Chondrocyte (in vitro differentiated cells): Measurements from ENCODE around the gene IL1F10. TPM values are rescaled to one million over a fixed set of nuclear protein-coding genes. Genes with fewer than 3 reads are reported as not detected.

Experiments used
- DNase-seq: peaks from one replicate; pipeline ENCODE4 v3.0.0; 2021; ENCODE audit warnings: mixed read lengths, low spot score
- H3K27ac Mint-ChIP-seq: one replicate; pipeline ENCODE4 v1.8.0; 2021; ENCODE audit warnings: mild to moderate bottlenecking, moderate library complexity, mixed read lengths; ENCODE audit not compliant: unreplicated experiment
- H3K27me3 Mint-ChIP-seq: 2 replicates; pipeline ENCODE4 v1.8.0; 2021; ENCODE audit warnings: low read depth, mixed read lengths
- H3K36me3 Mint-ChIP-seq: 2 replicates; pipeline ENCODE4 v1.8.0; 2021; ENCODE audit warnings: low read depth, mixed read lengths
- H3K4me1 Mint-ChIP-seq: 2 replicates; pipeline ENCODE4 v1.8.0; 2021; ENCODE audit warnings: low read depth, mild to moderate bottlenecking, mixed read lengths
- H3K4me3 Mint-ChIP-seq: one replicate; pipeline ENCODE4 v1.8.0; 2021; ENCODE audit warnings: mild to moderate bottlenecking, moderate library complexity, mixed read lengths; ENCODE audit not compliant: unreplicated experiment
- H3K9me3 Mint-ChIP-seq: 2 replicates; pipeline ENCODE4 v1.8.0; 2021; ENCODE audit warnings: low read depth, mixed read lengths
- CTCF ChIP-seq: fragments of 200-600 bp; sonication (generic); IDR thresholded peaks from 2 replicates; pipeline ENCODE4 v1.5.0; 2021; ENCODE audit warnings: antibody characterized with exemption, mild to moderate bottlenecking, moderate library complexity
- total RNA-seq: library from RNA; stranded (reverse); gene quantifications from 3 replicates; pipeline ENCODE4 v1.2.1, GENCODE V29; 2021

IL1F10 gene
- total RNA-seq, 1 donor from 2014 or later, result not detected

- no peak for DNase-seq
- Mint-ChIP-seq H3K27ac (no peak overlapping the region), H3K4me1 (no peaks in the 10 kb centered on the region), H3K9me3 (no peaks in the 10 kb centered on the region), H3K27me3 (peaks cover 21% of the 10 kb centered on the region), H3K36me3 (no peaks in the 10 kb centered on the region), H3K4me3 (no peak overlapping the region)
- TF ChIP-seq CTCF, result no peak
Measured at GRCh38 chr2:113116100-113116958, 48.6 kb downstream of the IL1F10 start.

GRCh38 chr2:113117541-113118262, 49.9 kb downstream of the IL1F10 start:
- no peak overlapping the region for H3K27ac Mint-ChIP-seq
- DNase-seq, result no peak

GRCh38 chr2:113118263-113118657, 50.5 kb downstream of the IL1F10 start:
- Mint-ChIP-seq H3K27me3 (peaks cover 35% of the 10 kb centered on the region), H3K9me3 (no peaks in the 10 kb centered on the region), H3K27ac (no peak overlapping the region), H3K36me3 (no peaks in the 10 kb centered on the region), H3K4me1 (no peaks in the 10 kb centered on the region), H3K4me3 (no peak overlapping the region)
- DNase-seq, result no peak
- TF ChIP-seq CTCF, result no peak

More at GRCh38 chr2:113117541-113118262, 49.9 kb downstream of the IL1F10 start:
- H3K27me3 Mint-ChIP-seq, result peaks cover 32% of the 10 kb centered on the region
- H3K36me3 Mint-ChIP-seq, result no peaks in the 10 kb centered on the region
- H3K9me3 Mint-ChIP-seq, result no peaks in the 10 kb centered on the region
- no peaks in the 10 kb centered on the region for H3K4me1 Mint-ChIP-seq
- no peak overlapping the region for H3K4me3 Mint-ChIP-seq
- TF ChIP-seq CTCF, result no peak

GRCh38 chr2:113119111-113119510, 51.3 kb downstream of the IL1F10 start:
- no peak overlapping the region for H3K27ac Mint-ChIP-seq
- H3K36me3 Mint-ChIP-seq, result no peaks in the 10 kb centered on the region
- DNase-seq, result no peak
- TF ChIP-seq CTCF, result no peak
- no peak overlapping the region for H3K4me3 Mint-ChIP-seq
- no peaks in the 10 kb centered on the region for H3K9me3 Mint-ChIP-seq
- H3K27me3 Mint-ChIP-seq, result peaks cover 41% of the 10 kb centered on the region
- H3K4me1 Mint-ChIP-seq, result no peaks in the 10 kb centered on the region

GRCh38 chr2:113120861-113121260, 53.1 kb downstream of the IL1F10 start:
- H3K27me3 Mint-ChIP-seq, result peaks cover 47% of the 10 kb centered on the region
- H3K4me3 Mint-ChIP-seq, result no peak overlapping the region
- DNase-seq, result no peak
- H3K36me3 Mint-ChIP-seq, result no peaks in the 10 kb centered on the region
- no peak overlapping the region for H3K27ac Mint-ChIP-seq
- H3K9me3 Mint-ChIP-seq, result no peaks in the 10 kb centered on the region
- TF ChIP-seq CTCF, result no peak
- no peaks in the 10 kb centered on the region for H3K4me1 Mint-ChIP-seq
